Measurements from ENCODE around the gene PRR29.

The PRR29 gene

DNA sequence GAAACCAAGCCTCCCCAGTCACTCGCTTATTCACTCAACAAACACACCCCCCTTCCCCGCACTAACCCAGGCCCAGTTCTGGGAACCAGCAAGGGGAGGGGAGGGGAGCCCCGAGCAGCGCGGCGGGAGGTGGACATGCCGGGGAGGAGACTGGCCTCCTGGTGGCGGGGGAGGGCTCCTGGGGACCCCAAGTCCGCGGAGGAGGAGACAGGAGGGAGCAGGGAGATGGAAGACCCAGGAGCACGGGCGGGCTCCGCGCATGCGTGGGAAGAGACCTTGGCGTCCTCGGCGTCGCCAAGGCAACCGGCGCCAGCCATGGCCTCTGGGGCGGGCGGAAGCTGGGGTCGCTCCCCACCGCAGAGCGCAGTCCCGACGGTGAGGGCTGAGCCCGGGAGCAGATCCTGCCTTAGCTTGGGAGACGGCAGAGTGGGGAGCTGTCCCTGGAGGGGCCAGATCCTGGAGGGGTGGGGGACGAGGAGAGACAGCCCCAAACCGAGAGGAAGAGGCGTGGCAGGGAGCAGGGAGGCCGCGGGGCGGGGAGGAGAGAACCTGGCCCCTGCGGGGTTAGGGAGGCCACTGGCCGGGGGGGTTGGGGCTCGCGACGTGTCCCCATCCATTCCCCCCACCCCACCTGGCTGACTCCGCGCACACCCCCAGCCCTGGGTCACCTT, at the start of gene PRR29:
Gene PRR29 (plus strand): TSS at position 302 of the 671 bp plus-strand sequence. CDS start 14 bp downstream, at position 316.
- TF ChIP-seq, protein P1, sequence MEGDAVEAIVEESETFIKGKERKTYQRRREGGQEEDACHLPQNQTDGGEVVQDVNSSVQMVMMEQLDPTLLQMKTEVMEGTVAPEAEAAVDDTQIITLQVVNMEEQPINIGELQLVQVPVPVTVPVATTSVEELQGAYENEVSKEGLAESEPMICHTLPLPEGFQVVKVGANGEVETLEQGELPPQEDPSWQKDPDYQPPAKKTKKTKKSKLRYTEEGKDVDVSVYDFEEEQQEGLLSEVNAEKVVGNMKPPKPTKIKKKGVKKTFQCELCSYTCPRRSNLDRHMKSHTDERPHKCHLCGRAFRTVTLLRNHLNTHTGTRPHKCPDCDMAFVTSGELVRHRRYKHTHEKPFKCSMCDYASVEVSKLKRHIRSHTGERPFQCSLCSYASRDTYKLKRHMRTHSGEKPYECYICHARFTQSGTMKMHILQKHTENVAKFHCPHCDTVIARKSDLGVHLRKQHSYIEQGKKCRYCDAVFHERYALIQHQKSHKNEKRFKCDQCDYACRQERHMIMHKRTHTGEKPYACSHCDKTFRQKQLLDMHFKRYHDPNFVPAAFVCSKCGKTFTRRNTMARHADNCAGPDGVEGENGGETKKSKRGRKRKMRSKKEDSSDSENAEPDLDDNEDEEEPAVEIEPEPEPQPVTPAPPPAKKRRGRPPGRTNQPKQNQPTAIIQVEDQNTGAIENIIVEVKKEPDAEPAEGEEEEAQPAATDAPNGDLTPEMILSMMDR (IDR thresholded peaks at IDR 0.05; ENCODE audit: control extremely low read depth, extremely low read depth, low read depth, missing control alignments) = no peak
- ChIA-PET POLR2A (no interaction called here), CTCF (interaction anchor here (0.9 to 2.1 kb wide), 4 partner anchors 8 to 135 kb away, joined by 3 to 7 read pairs (median 4); no protein-coding TSS in a partner anchor)

DNA sequence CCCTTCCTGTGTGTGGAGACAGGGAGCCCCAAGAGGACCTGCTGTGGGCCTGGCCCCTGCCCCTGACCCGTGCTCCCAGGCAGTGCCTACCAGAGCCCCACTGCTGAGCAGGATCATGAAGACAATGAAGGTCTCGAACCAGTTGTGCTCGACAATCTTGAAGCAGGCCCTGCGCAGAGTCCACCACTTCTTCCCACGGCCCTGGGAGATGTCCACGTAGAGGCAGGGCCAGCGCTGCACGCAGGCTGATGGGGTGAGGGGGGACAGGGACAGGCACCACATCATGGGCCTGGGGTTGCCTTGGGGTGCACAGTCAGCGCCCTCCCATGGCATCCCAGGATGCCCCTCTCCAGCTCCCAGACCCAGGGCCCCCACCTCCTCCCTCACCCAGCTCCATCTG, 49.6 kb upstream of the PRR29 start:
- ChIA-PET CTCF (interaction anchor here (1.0 to 7.2 kb wide), 5 partner anchors 17 to 45 kb away, joined by 3 to 74 read pairs (median 33); partner anchors contain the start of genes CD79B, CSHL1 and GH1), POLR2A (interaction anchor here (0.7 kb wide), 1 partner anchor 70 kb away, joined by 5 read pairs; no protein-coding TSS in a partner anchor)
- no peak for DNase-seq (ENCODE audit: extremely low spot score)
- TF ChIP-seq, protein P1 (IDR thresholded peaks at IDR 0.05; ENCODE audit: control extremely low read depth, extremely low read depth, low read depth, missing control alignments) = no peak

More for the DNA sequence above, at the start of gene PRR29:
- DNase-seq (ENCODE audit: extremely low spot score) = peak; percentile 87

- no peak for DNase-seq (ENCODE audit: extremely low spot score)
- ChIA-PET POLR2A (no interaction called here), CTCF (interaction anchor here (1.0 to 7.2 kb wide), 11 partner anchors 14 to 183 kb away, joined by 3 to 74 read pairs (median 6); partner anchors contain the start of genes CD79B, CSHL1 and GH1)
- TF ChIP-seq, protein P1 (IDR thresholded peaks at IDR 0.05; ENCODE audit: control extremely low read depth, extremely low read depth, low read depth, missing control alignments) = no peak
Observed at GRCh38 chr17:63949576-63950250, 48.4 kb upstream of the PRR29 start.

DNA sequence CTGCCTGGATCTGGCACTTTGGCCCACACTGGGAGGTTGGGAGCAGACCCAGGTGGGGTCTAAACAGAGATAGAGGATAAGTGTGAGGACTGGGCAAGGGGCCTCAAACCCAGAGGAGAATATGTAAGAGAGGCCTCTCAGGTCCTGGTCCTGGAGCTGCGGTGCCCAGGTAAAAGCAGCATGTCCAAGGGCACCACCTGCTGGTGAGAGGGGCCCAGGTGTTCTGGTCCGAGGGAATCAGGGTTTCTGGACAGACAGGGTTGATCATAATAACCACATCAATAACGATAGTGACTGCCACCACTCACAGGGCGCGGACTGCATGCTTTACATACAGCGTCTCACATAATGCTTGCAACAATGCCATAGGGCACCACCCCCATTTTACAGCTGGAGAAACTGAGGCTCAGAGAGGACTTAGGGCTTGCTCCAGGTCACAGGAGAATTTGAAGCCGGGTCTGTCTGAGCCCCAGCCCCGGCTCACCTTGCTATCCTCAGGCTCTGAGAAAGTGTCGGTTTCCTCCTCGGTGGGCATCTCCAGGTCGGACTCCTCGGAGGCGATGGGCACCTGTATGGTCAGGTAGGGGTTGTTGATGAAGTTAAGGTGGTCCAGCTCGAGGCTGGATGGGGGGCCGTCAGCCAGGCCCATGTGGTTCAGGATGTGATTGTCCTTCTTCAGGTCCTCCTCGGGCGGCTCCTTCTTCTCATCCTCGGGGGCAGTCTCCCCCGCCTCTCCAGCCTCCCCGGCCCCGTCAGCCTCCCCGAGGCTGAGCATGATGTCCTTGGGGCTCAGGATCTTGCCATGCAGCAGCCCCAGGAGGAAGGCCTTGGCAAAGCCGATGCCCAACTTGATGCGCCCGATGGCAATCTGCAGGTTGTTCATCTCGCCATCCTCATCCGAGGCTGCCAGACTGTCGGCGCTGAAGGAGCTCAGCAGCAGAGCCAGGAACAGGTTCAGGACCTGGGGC, 46.9 kb upstream of the PRR29 start:
- ChIA-PET POLR2A (interaction anchor here (0.5 to 0.6 kb wide), 2 partner anchors 14 to 108 kb away, joined by 3 to 5 read pairs; no protein-coding TSS in a partner anchor), CTCF (interaction anchor here (0.7 to 7.2 kb wide), 23 partner anchors 8 to 197 kb away, joined by 3 to 74 read pairs (median 4); partner anchors contain the start of genes CD79B, CSHL1 and GH1)
- DNase-seq (ENCODE audit: extremely low spot score) = peak; percentile 77
- TF ChIP-seq, protein P1 (IDR thresholded peaks at IDR 0.05; ENCODE audit: control extremely low read depth, extremely low read depth, low read depth, missing control alignments) = peak; percentile 67

GRCh38 chr17:63954402-63955063, 43.6 kb upstream of the PRR29 start:
- DNase-seq (ENCODE audit: extremely low spot score) = peak; percentile 49
- ChIA-PET CTCF (interaction anchor here (0.9 to 7.2 kb wide), 8 partner anchors 8 to 179 kb away, joined by 3 to 74 read pairs (median 6); partner anchors contain the start of genes CSHL1 and GH1), POLR2A (no interaction called here)
- TF ChIP-seq, protein P1 (IDR thresholded peaks at IDR 0.05; ENCODE audit: control extremely low read depth, extremely low read depth, low read depth, missing control alignments) = no peak

Measured in GM10248 (cell line).